Natural killer cell (primary cell): Measurements from ENCODE around the gene SLC8A1. TPM values are rescaled to one million over a fixed set of nuclear protein-coding genes. Genes with fewer than 3 reads are reported as not detected.
A peak's percentile ranks its signal among the peaks of the same experiment; 100 is the strongest.

ENCODE experiments used
- ATAC-seq, 3 donors: fragments of 150-1000 bp in 2 of 3; fragments of 200-7000 bp in 1 of 3; cut with Tn5 transposase; 1 replicate in 1 of 3; 2 replicates in 2 of 3; pipeline ENCODE4 v1.10.0; 2021; ENCODE audit warnings: mild to moderate bottlenecking in 2 of 3, moderate library complexity in 2 of 3
- DNase-seq, 2 donors: peaks; one replicate each; pipeline versions ENCODE4 v3.0.0 to v3.0.0-alpha.2; 2013 to 2021; ENCODE audit warnings: mixed read lengths in 1 of 2
- H3K27ac ChIP-seq: one replicate; pipeline ENCODE4 v1.5.1; 2013; ENCODE audit warnings: mild to moderate bottlenecking, low read length
- H3K27me3 ChIP-seq: one replicate; pipeline ENCODE4 v1.6.1; 2013; ENCODE audit warnings: low read length; ENCODE audit not compliant: control insufficient read depth, insufficient read depth
- H3K36me3 ChIP-seq: one replicate; pipeline ENCODE4 v1.6.1; 2013; ENCODE audit warnings: low read length; ENCODE audit not compliant: control insufficient read depth, insufficient read depth
- H3K4me1 ChIP-seq: one replicate; pipeline ENCODE4 v1.6.1; 2013; ENCODE audit warnings: low read length; ENCODE audit not compliant: control insufficient read depth, insufficient read depth
- H3K4me3 ChIP-seq: one replicate; pipeline ENCODE4 v1.5.1; 2013; ENCODE audit warnings: low read length
- H3K9me3 ChIP-seq: one replicate; pipeline ENCODE4 v1.6.1; 2013; ENCODE audit warnings: low read length; ENCODE audit not compliant: control insufficient read depth, insufficient read depth
- H3K27ac Mint-ChIP-seq, 2 donors: one replicate each; pipeline ENCODE4 v1.8.0; 2022; ENCODE audit warnings: mild to moderate bottlenecking in 2 of 2, mixed read lengths in 2 of 2, moderate library complexity in 1 of 2
- H3K27me3 Mint-ChIP-seq, 2 donors: one replicate each; pipeline ENCODE4 v1.8.0; 2022; ENCODE audit warnings: low read depth in 2 of 2, mixed read lengths in 2 of 2
- H3K36me3 Mint-ChIP-seq: one replicate; pipeline ENCODE4 v1.8.0; 2022; ENCODE audit warnings: mixed read lengths
- H3K4me1 Mint-ChIP-seq, 2 donors: one replicate each; pipeline ENCODE4 v1.8.0; 2022; ENCODE audit warnings: mixed read lengths in 2 of 2
- H3K4me3 Mint-ChIP-seq: one replicate; pipeline ENCODE4 v1.8.0; 2022; ENCODE audit warnings: mild to moderate bottlenecking, moderate library complexity, mixed read lengths
- H3K9me3 Mint-ChIP-seq, 2 donors: one replicate each; pipeline ENCODE4 v1.8.0; 2022; ENCODE audit warnings: mixed read lengths in 2 of 2
- WGBS: methylation state at CpG from one replicate; pipeline ENCODE4 v1.1.7; 2013; ENCODE audit warnings: missing lambda C conversion rate; ENCODE audit not compliant: insufficient coverage; 5-methylcytosine and 5-hydroxymethylcytosine counted together
- intact Hi-C: fragments of 100-400 bp; cut with micrococcal nuclease; formaldehyde crosslinking; loops from one replicate; pipeline ENCODE4 v1.14.2; 2022
- total RNA-seq, 4 donors: library from RNA; stranded (reverse); fragments of 120-200 nt in 1 of 4; gene quantifications; one replicate each; pipeline versions ENCODE4 v1.2.3 to v1.2.4, GENCODE V29; 2013 to 2022
- TF ChIP-seq, protein P1 (sequence below): fragments of 200-600 bp; IDR thresholded peaks from one replicate; pipeline ENCODE4 v1.8.0; 2022; ENCODE audit warnings: antibody characterized with exemption

Gene SLC8A1
- 1 to 10 TPM; 1.4 to 4.7 (median 3.6) TPM for total RNA-seq
- total RNA-seq (2013): 11.1 TPM

DNA sequence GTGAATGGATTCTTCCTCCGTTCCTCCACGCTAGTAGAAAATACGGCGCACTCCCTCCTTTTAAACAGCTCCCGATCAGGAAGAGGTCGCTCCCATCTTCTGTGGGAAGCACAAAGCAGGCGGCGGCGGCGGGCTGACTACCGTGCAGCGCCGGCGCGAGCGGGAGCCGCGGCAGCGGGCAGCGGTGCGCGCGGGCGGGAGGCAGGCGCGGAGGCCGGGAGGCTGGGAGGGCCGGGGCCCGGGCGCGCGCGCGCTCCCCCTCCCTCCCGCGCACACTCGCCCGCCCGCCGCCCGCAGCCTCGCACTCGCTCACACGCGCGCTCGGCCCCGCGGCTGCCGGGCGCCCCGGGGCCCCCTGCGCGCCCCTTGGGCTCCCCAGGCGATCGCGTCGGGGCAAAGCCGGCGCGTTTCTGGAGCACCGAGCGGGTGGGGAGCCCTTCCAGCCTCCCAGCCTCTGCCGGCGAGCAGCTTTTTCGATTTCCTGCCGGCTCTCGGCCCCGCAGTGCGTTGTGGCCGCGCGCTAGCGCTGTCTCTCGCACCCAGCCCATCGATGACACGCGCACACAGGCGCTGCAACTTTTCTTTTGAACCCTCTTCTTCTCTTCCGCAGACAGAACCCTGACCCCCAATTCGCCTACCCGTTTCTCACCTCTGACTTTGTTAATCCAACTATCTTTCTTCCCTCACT, at the start of gene SLC8A1:
TSS of gene SLC8A1 (minus strand) at position 173 of the 688 bp plus-strand sequence.
- WGBS: 1% methylated on average over 82 of the region's 82 CpGs
- peaks cover 7% of the 10 kb centered on the region for H3K36me3 Mint-ChIP-seq
- peaks cover 19 to 29% of the 10 kb centered on the region in 2 donors for H3K27me3 Mint-ChIP-seq
- TF ChIP-seq, protein P1, sequence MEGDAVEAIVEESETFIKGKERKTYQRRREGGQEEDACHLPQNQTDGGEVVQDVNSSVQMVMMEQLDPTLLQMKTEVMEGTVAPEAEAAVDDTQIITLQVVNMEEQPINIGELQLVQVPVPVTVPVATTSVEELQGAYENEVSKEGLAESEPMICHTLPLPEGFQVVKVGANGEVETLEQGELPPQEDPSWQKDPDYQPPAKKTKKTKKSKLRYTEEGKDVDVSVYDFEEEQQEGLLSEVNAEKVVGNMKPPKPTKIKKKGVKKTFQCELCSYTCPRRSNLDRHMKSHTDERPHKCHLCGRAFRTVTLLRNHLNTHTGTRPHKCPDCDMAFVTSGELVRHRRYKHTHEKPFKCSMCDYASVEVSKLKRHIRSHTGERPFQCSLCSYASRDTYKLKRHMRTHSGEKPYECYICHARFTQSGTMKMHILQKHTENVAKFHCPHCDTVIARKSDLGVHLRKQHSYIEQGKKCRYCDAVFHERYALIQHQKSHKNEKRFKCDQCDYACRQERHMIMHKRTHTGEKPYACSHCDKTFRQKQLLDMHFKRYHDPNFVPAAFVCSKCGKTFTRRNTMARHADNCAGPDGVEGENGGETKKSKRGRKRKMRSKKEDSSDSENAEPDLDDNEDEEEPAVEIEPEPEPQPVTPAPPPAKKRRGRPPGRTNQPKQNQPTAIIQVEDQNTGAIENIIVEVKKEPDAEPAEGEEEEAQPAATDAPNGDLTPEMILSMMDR: no peak
- Histone ChIP-seq H3K27me3 (peaks cover 7% of the 10 kb centered on the region), H3K9me3 (no peaks in the 10 kb centered on the region), H3K4me1 (peaks cover 8% of the 10 kb centered on the region), H3K36me3 (no peaks in the 10 kb centered on the region), H3K4me3 (peak within 1 kb of the TSS; percentile 33), H3K27ac (no peak within 1 kb of the TSS)
- H3K9me3 Mint-ChIP-seq: peaks cover 2% of the 10 kb centered on the region in 2 donors
- DNase-seq (no peak), ATAC-seq (peak in 1 of 3 donors; percentile 18)
- peak within 1 kb of the TSS; percentile 77 for H3K4me3 Mint-ChIP-seq
- no peak within 1 kb of the TSS for H3K27ac Mint-ChIP-seq
- H3K4me1 Mint-ChIP-seq: peaks cover 6% of the 10 kb centered on the region in 2 donors
- intact Hi-C loops: no loop called here

DNA sequence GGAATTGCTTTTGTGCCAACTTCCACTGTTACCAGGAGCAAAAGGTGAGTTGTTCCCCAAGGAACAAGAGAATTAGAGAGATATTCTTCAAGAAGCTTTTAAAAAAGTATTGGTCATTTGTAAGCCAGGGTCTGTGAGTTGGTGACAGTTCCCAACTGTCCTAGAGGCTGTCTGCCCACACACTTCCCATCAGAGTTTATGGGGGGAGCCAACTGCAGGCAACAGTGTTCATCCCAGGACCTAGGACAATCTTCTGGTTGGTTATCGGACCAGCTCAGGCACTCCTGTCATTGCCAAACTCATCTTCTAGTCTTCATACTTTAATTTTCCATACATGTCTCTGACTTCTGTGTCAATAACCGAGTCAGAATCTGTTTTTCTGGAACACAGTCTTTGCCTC, 47.5 kb upstream of the SLC8A1 start:
- H3K4me1 Mint-ChIP-seq: no peaks in the 10 kb centered on the region
- no peak overlapping the region for H3K27ac Mint-ChIP-seq
- 88% methylated on average over 2 of the region's 2 CpGs for WGBS
- peaks cover 5% of the 10 kb centered on the region in 2 donors for H3K9me3 Mint-ChIP-seq
- ATAC-seq (no peak), DNase-seq (no peak)
- H3K4me3 Mint-ChIP-seq: no peak overlapping the region
- no peaks in the 10 kb centered on the region for H3K36me3 Mint-ChIP-seq
- Histone ChIP-seq H3K27me3 (no peaks in the 10 kb centered on the region), H3K4me1 (no peaks in the 10 kb centered on the region), H3K9me3 (no peaks in the 10 kb centered on the region), H3K4me3 (no peak overlapping the region), H3K36me3 (no peaks in the 10 kb centered on the region), H3K27ac (no peak overlapping the region)
- TF ChIP-seq, protein P1: no peak
- H3K27me3 Mint-ChIP-seq: no peaks in the 10 kb centered on the region
- intact Hi-C loops: no loop called here

DNA sequence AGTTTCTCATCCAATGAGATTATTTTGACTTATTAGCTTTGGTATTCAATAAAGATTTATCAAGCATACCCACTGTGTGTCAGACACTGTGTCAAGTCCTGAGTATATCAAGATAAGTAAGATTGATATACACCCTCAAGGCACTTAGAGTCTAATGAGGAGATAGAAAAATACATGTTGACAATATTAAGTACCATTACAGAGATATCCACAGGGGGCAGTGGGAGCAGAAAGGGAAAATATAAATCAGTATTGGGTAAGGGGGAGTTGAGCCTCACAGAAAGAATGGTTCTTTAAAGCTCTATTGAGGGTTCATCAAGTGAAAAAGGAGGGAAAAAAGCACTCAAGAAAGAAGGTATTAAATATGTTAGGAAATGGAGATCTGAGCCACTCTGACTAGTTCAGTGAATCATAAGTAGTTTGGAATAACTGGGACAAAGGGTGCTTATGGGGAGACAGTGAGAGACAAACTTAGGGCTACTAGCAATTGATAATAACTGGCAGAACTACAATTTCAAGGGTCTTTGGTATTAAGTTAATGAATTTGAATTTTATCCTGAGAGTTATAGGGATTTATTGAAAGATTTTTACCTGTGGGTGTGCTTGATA, 45.5 kb upstream of the SLC8A1 start:
- intact Hi-C loops: no loop called here
- H3K36me3 Mint-ChIP-seq: no peaks in the 10 kb centered on the region
- no peaks in the 10 kb centered on the region for H3K4me1 Mint-ChIP-seq
- H3K27ac Mint-ChIP-seq: no peak overlapping the region
- no peaks in the 10 kb centered on the region for H3K4me1 ChIP-seq
- ATAC-seq (no peak), DNase-seq (no peak)
- H3K9me3 ChIP-seq: no peaks in the 10 kb centered on the region
- H3K4me3 ChIP-seq: no peak overlapping the region
- H3K27me3 Mint-ChIP-seq: no peaks in the 10 kb centered on the region
- H3K9me3 Mint-ChIP-seq: peaks cover 7% of the 10 kb centered on the region in 2 donors
- no peak overlapping the region for H3K4me3 Mint-ChIP-seq
- H3K27ac ChIP-seq: no peak overlapping the region
- H3K36me3 ChIP-seq: no peaks in the 10 kb centered on the region
- H3K27me3 ChIP-seq: no peaks in the 10 kb centered on the region
- TF ChIP-seq, protein P1: no peak

DNA sequence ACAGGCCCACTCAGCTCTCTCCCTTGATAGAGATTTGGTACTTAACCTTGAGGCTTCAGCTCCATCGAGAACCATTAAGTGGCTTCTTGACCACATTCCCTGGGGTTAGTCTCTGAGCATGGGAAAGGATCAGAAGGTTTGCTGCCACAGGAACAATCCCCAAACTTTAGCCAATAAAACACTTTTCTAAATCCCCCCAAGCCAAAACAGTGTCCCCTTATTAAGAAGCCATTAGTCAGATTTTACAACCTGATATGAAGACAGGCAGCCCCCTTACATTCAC, 37.7 kb upstream of the SLC8A1 start:
- H3K36me3 ChIP-seq: no peaks in the 10 kb centered on the region
- no peak for ATAC-seq
- 71% methylated on average over 1 of the region's 1 CpG for WGBS
- Mint-ChIP-seq H3K27ac (peak overlapping the region in 1 of 2 donors; percentile 76), H3K36me3 (no peaks in the 10 kb centered on the region), H3K4me1 (peaks cover 14 to 16% of the 10 kb centered on the region in 2 donors), H3K27me3 (no peaks in the 10 kb centered on the region), H3K9me3 (peaks cover 2% of the 10 kb centered on the region in 2 donors), H3K4me3 (peak overlapping the region; percentile 76)
- TF ChIP-seq, protein P1: no peak
- no peaks in the 10 kb centered on the region for H3K27me3 ChIP-seq
- no peak for DNase-seq
- no peaks in the 10 kb centered on the region for H3K9me3 ChIP-seq
- H3K4me1 ChIP-seq: no peaks in the 10 kb centered on the region
- intact Hi-C loops: no loop called here
- no peak overlapping the region for H3K27ac ChIP-seq
- H3K4me3 ChIP-seq: no peak overlapping the region
